Erythroblast (primary cell): ENCODE data around the gene TCERG1L.

Experiments
- GATA1 ChIP-seq: IDR thresholded peaks from 2 replicates; pipeline ENCODE4 v1.6.1; 2011; ENCODE audit warnings: low read depth, mild to moderate bottlenecking, control low read depth, low read length, moderate library complexity
- POLR2A ChIP-seq: IDR thresholded peaks from 2 replicates; pipeline ENCODE4 v1.6.1; 2011; ENCODE audit warnings: mild to moderate bottlenecking, low read length

- TF ChIP-seq POLR2A = no peak
- no peak for TF ChIP-seq GATA1
These were observed 79.5 kb downstream of the TCERG1L start for GRCh38 chr10:131231965-131232541.
